ENCODE results near the gene TRABD2B. TPM values are rescaled to one million over a fixed set of nuclear protein-coding genes. Genes with fewer than 3 reads are reported as not detected.

The TRABD2B gene
- total and polyA plus RNA-seq, 8 donors, result 1.6 to 3.8 (median 3.0) TPM

- FAIRE-seq (no peak), ATAC-seq (no peak), DNase-seq (no peak)
- TF ChIP-seq, protein P1, sequence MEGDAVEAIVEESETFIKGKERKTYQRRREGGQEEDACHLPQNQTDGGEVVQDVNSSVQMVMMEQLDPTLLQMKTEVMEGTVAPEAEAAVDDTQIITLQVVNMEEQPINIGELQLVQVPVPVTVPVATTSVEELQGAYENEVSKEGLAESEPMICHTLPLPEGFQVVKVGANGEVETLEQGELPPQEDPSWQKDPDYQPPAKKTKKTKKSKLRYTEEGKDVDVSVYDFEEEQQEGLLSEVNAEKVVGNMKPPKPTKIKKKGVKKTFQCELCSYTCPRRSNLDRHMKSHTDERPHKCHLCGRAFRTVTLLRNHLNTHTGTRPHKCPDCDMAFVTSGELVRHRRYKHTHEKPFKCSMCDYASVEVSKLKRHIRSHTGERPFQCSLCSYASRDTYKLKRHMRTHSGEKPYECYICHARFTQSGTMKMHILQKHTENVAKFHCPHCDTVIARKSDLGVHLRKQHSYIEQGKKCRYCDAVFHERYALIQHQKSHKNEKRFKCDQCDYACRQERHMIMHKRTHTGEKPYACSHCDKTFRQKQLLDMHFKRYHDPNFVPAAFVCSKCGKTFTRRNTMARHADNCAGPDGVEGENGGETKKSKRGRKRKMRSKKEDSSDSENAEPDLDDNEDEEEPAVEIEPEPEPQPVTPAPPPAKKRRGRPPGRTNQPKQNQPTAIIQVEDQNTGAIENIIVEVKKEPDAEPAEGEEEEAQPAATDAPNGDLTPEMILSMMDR (IDR thresholded peaks at IDR 0.05), result no peak
- Histone ChIP-seq H3K27me3 (no peaks in the 10 kb centered on the region), H3K27ac (no peak overlapping the region), H3K9me3 (no peaks in the 10 kb centered on the region), H3K36me3 (no peaks in the 10 kb centered on the region), H3K4me3 (no peak overlapping the region), H3K4me1 (no peaks in the 10 kb centered on the region)
- intact Hi-C loops (cut with DNase I), result no loop called here
- 82 to 89% methylated on average over 8 of the region's 8 CpGs for WGBS, 2 donors
These were observed 240.8 kb downstream of the TRABD2B start for GRCh38 chr1:47756411-47756810.

- intact Hi-C loops (cut with DNase I), result no loop called here
- WGBS, 2 donors, result 80 to 82% methylated on average over 4 of the region's 4 CpGs
- no peak overlapping the region for H3K27ac ChIP-seq
- no peak overlapping the region for H3K4me3 ChIP-seq
- no peak for ATAC-seq
- no peaks in the 10 kb centered on the region for H3K27me3 ChIP-seq
- no peaks in the 10 kb centered on the region for H3K9me3 ChIP-seq
- no peak for FAIRE-seq
- no peak for DNase-seq
- TF ChIP-seq, protein P1 (IDR thresholded peaks at IDR 0.05), result no peak
- H3K36me3 ChIP-seq, result no peaks in the 10 kb centered on the region
- no peaks in the 10 kb centered on the region for H3K4me1 ChIP-seq
These were observed 241.2 kb downstream of the TRABD2B start for GRCh38 chr1:47756006-47756405.

DNA sequence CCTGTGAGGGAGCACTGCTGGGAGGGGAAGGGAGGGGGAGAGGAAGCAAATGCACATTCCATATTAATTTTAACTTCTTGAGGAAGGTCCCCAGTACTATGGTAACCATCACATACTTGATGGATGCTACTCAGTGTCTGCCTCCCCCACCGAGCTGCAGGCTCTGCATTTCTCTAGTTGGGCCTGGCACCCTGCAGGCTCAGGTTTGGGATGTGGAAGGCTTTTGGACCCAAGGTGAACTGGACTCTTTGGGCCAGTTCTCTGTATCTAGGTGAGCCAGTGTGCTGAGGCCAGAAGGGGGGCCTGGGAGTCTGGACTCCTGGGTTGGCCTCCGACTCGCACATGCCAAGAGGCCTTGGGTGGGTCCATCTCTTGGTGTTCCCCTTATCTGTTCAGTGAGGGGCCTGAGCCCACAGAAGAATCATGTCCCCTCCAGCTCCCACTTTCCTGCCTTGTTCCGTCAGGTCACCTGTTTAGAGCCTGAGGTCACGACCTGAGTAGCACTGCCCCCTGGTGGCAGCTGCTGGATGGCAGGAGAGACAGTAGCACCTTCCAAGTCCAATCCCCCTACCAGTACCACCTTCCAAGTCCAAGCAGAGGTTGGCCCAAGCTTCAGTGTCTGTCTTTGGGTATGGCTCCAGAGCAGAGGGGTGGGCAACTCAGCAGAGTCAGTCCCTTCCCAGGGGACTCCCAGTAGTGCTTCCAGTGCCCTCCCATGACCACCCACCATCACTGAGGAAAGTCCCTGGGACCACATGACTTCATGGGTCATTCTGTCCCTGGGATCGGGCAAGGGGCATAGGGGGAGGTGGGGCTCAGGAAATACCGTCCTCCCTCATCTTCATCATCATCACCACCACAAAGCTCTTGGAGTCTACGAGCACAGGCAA, 241.8 kb downstream of the TRABD2B start:
- ATAC-seq, result peak in 3 of 4 donors; percentile 14 to 61 (median 28)
- FAIRE-seq, result no peak

GRCh38 chr1:47754221-47754620, 243.0 kb downstream of the TRABD2B start:
- no peak for FAIRE-seq

More for the DNA sequence above, 241.8 kb downstream of the TRABD2B start:
- Histone ChIP-seq H3K27me3 (no peaks in the 10 kb centered on the region), H3K27ac (no peak overlapping the region), H3K36me3 (no peaks in the 10 kb centered on the region), H3K9me3 (no peaks in the 10 kb centered on the region), H3K4me1 (no peaks in the 10 kb centered on the region), H3K4me3 (no peak overlapping the region)
- TF ChIP-seq, protein P1 (IDR thresholded peaks at IDR 0.05), result peak in 2 of 4 donors; percentile 28 to 44
- peak in 3 of 6 donors; percentile 42 to 79 (median 56) for DNase-seq
- 77 to 79% methylated on average over 8 of the region's 8 CpGs for WGBS, 2 donors
- intact Hi-C loops (cut with DNase I), result no loop called here

More at GRCh38 chr1:47754221-47754620, 243.0 kb downstream of the TRABD2B start:
- no peaks in the 10 kb centered on the region for H3K4me1 ChIP-seq
- DNase-seq (no peak), ATAC-seq (no peak)
- TF ChIP-seq, protein P1 (IDR thresholded peaks at IDR 0.05), result no peak
- WGBS, 2 donors, result 73 to 75% methylated on average over 6 of the region's 6 CpGs
- H3K4me3 ChIP-seq, result no peak overlapping the region
- H3K27ac ChIP-seq, result no peak overlapping the region
- intact Hi-C loops (cut with DNase I), result no loop called here
- no peaks in the 10 kb centered on the region for H3K27me3 ChIP-seq
- no peaks in the 10 kb centered on the region for H3K36me3 ChIP-seq
- H3K9me3 ChIP-seq, result no peaks in the 10 kb centered on the region
